ENCODE results near the gene KCNMA1.
"Not testable (repeated sequence)": the region's sequence is repeated elsewhere in the genome, so short reads cannot be mapped to it uniquely, and the experiment has no call there.

The KCNMA1 gene

DNA sequence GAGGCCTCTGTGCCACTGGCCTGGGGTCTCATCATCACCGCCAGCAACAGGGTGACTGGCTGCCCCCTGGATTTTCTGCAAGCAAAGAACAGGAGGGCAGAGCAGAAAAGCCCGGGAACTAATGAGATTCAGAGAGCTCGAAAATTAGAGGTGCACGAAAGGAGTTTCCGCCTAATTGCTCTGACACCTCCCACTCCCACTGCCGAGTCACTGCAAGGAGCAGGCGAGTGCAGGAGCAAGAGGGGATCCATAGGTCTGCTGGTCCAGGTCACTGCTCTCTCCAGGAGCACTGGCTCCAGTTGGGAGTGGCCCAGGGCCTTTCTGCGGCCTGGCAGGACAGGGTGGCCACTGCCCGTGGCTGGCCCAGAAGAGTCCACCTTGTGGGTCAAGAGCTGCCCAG, 276.2 kb downstream of the KCNMA1 start:
- DNase-seq (ENCODE audit: low read depth), result no peak

DNA sequence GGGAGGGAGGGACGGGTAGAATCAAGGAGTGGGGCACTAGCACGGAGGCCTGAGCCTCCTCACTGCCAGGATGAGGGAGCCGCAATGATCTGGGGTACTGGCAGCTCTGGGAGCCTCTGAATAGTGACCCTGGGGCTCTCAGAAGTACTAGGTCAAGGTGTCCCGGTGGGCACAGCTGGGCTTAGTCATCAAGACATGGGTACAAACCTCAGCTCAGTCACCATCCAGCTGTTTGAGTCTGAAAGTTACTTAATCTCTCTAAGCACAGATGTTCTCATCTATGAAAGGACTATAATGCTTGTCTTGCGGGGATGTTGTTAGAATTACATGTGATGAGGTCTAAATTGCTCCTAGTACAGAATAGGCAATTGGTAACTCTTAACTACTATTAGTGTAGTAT, 276.8 kb downstream of the KCNMA1 start:
- DNase-seq (ENCODE audit: low read depth), result no peak

DNA sequence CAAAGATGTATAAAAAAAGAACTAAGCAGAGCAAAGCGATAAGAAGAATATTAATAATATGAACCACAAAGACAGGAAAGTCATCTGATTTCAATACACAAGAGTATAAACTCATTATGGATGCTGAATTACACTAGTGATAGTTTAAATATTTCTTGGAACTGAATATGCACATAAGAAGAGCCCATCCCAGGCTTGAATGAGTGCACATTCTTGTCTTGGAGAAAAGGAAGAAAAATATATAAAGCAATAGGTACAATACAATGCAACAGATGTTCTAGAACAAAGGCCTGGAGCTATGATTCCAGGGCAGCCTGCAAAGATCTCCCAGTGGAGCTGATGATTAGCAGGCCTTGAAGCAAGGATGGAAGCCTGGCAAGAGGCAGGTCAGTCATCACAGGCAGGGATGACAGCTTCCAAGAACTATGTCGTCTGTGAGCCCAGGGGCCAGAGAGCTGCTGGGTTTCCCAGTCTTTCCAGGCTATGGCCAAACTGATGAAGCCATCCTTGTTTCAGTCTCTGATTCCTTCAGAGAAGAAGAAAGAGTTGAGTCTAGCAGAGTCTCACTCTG, 277.6 kb downstream of the KCNMA1 start:
- no peak for DNase-seq (ENCODE audit: low read depth)

DNA sequence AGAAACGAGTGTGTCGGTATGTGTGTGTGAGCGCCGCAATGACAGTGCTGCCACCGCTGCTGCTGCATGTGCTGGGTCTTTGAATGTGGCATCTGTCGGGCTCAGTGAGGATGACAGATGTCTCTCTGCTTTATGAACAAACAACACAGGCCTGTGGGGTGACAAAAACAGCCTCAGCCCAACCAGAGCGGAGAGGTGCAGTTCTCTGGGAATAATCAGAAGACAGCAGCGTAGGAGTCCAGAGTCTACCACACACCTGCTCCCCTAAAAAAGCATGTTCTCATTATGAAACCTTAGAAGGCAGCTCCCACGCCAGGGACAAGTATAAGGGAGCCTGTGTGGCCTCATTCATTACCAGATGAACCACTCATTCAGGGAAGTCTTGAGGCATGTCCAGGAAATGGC, 278.3 kb downstream of the KCNMA1 start:
- no peak for DNase-seq (ENCODE audit: low read depth)

GRCh38 chr10:77358656-77359055, 279.0 kb downstream of the KCNMA1 start:
- DNase-seq (ENCODE audit: low read depth), result no peak

DNA sequence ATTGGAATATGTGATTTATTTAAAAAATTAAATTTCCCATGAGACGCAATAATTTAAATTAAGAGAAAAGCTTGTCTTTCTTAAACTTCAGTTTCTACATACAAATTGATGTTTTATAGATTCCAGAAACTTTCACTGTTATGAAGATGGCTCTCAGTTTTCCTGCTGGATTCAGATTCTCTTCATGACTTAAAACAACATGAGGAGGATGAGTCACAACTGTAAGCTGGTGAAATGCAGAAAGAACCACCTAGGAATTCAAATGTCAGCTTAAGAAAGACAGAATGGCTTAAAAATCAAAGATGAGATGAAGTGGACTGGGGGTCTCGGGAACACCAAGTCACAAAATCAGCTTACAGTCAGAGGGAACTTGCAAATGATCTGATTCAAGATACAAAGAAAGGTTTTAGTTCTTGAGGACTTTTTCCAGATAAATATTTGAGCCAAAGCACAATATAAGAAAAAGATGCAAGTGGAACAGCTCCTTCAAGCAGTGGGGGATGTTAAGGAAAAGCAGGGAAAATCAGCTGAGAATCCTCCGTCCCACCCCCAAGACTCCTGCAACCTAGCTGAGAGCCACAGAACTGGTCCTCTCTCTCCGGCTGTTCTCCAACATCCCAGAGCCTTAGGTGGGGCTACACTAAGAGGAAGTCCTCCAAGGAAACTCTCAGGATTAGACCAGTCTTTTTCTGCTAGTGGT, 279.8 kb downstream of the KCNMA1 start:
- no peak for DNase-seq (ENCODE audit: low read depth)

DNA sequence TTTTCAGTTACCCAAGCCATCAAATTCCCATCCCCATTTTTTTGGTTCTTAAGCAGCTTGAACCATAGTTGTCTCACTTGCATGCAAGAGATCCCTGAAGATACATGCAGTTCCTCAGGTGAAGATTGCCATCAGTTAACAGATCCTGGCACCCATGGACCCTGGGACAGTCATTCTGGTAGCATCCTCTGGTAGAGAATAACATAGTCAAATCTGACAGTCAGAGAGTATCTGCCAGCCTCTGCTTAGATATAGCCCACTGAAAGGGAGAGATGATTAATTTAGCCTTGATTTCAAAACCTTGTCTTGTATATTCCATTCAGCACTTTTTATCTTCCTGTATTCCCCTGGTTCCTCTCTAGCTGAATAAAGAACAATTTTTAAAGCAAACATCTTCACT, 280.4 kb downstream of the KCNMA1 start:
- DNase-seq (ENCODE audit: low read depth), result no peak

GRCh38 chr10:77355844-77356243, 281.8 kb downstream of the KCNMA1 start:
- no peak for DNase-seq (ENCODE audit: low read depth)

DNA sequence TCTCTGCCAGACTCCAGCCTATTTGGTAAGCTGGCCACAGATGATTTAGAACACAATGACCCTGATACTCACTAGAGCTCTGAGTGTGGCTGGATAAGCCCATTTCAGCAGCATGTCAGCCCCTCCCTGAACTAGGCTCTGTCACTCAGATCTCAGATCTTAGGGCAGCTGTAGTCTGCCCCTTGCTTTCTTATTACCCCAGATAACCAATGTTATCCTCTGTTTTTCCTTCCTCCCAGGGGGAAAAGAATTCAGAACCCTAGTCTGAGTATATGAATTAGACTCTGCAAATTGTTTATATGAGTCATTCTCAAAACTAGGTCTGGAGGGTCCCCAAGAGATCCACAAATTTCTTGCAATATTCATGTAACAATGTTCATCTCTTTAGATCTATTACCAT, 286.2 kb downstream of the KCNMA1 start:
- DNase-seq (ENCODE audit: low read depth), result no peak

DNA sequence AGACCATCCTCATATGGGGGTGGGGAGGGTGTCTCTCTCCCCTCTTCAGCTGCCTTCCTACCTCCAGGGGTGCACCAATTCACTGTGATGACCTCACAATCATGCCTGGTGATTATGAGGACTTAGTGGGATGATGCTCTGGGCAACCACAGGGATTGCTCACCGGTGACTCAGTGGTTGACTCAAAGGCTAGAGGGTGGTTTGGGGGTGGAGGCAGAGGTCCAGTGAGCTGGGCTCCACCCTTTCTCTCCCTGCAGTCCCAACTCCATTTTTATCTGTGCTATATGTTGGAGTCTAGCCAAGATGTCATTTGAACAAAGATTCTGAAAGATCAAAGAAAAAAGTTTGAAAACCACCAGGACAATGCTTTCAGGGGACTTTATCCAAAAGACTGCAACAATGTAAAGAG, 286.9 kb downstream of the KCNMA1 start:
- DNase-seq (ENCODE audit: low read depth), result no peak

DNA sequence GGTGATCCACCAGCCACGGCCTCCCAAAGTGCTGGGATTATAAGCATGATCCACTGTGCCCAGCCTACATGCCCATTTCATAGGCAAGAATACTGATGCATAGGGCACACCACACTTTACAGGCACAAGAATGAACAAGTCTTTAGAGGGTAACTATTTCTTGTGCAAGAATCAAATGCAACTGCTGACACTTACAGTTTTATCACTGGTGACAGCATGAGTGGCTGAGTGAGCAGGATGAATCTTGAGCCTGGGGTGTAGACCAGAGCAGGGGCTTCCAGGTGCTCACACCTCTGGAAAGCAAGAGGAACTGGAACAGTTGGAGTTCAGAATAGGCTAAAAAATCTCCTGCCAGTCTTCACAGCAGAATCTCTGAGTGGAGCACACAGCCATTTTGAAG, 287.5 kb downstream of the KCNMA1 start:
- DNase-seq (ENCODE audit: low read depth), result no peak

- no peak for DNase-seq (ENCODE audit: low read depth)
Observed at GRCh38 chr10:77349226-77349625, 288.4 kb downstream of the KCNMA1 start.

DNA sequence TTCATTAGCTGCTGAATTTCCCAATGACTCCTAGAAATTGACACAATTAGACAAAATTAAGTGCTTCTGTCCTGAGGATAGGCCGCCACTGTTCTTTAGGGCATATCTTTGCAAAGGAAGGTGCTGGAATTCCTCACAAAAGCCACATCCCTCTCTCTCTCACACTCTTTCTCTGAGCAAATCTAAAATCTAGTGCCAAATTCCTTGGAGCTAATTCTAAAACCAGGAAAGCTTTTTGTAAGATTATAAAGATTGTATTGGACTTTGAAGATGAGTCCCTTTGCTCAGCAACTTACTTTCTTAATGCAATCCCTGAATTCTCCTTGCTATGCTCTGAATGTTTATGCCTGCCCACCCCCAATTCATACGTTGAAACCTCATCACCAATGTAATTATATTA, 288.9 kb downstream of the KCNMA1 start:
- DNase-seq (ENCODE audit: low read depth), result no peak

- DNase-seq (ENCODE audit: low read depth), result no peak
Observed at GRCh38 chr10:77348082-77348481, 289.5 kb downstream of the KCNMA1 start.

DNA sequence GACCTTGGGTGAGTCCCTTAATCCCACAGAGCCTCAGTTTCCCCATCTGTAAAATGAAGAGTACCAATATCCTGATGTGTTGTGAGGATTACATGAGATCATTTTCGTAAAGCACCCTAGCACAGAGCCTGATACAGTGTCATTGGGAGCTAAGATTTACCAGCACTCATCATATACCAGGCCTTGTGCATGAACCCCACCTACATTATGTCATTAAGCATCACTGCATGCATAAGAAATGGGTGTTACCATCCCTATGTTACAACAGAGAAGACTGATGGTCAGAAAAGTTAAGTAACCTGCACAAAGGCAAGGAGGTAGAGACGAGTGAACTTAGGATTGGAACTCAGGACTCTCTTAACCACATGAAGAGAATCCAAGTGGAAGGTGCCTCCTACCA, 290.6 kb downstream of the KCNMA1 start:
- no peak for DNase-seq (ENCODE audit: low read depth)

- no peak for DNase-seq (ENCODE audit: low read depth)
Observed at GRCh38 chr10:77341055-77341454, 296.6 kb downstream of the KCNMA1 start.

DNA sequence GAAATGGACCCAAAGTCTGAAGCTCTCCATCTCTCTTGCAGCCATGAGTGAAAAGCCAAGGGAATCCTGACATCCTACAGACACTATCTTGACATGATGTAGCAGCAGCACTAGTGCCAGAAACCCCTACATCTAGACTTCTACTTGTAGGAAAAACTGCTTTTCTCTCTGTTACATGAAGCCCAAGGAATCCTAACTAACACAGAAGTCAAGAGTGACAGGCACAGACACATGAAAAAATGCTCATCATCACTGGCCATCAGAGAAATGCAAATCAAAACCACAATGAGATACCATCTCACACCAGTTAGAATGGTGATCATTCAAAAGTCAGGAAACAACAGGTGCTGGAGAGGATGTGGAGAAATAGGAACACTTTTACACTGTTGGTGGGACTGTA, 297.7 kb downstream of the KCNMA1 start:
- DNase-seq (ENCODE audit: low read depth), result not testable (repeated sequence)

DNA sequence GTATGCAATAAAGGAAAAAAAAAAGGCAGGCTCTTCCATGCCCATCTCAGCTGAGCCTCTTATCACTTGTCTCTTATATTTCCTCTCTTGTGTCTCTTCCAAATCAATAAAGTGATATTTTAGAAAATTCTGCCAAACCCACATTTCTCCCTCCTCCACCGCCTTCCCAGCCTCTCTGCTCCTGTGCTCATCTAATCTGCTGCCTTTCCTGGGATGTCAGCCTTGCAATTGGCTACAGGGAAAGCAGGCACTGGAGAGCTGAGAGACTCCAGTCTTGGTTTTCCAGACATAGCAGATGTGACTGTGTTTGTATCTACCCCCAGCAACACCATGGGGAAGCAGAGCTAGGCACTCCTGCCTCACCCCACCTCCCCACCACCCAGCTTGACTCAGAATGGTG, 298.4 kb downstream of the KCNMA1 start:
- no peak for DNase-seq (ENCODE audit: low read depth)

DNA sequence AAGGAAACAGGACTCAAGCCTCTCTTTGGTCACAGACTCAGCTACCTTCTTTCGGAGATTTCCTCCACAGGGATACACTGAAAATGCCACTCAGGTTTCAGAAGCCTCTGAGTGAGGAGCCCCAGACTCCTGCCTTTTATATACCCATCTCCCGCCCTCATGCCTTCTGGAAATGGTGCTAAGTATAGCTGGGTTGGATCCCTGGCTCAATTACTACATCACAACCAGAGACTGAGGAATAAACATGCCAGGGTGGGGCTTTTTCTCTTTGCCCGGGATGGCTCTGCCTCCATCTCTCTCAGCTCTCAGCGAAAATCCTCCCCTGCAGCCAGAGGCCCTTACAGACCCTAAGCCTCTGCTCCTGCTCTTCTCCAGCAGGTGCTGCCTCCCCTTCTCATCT, 299.5 kb downstream of the KCNMA1 start:
- no peak for DNase-seq (ENCODE audit: low read depth)

- no peak for DNase-seq (ENCODE audit: low read depth)
Observed at GRCh38 chr10:77334501-77334900, 303.1 kb downstream of the KCNMA1 start.

- no peak for DNase-seq (ENCODE audit: low read depth)
Observed at GRCh38 chr10:77333610-77334340, 303.8 kb downstream of the KCNMA1 start.

GRCh38 chr10:77332256-77332655, 305.4 kb downstream of the KCNMA1 start:
- DNase-seq (ENCODE audit: low read depth), result no peak

- DNase-seq (ENCODE audit: low read depth), result peak; percentile 5
Observed at GRCh38 chr10:77328272-77328816, 309.3 kb downstream of the KCNMA1 start.

Data from CMK (cell line).